Measurements from ENCODE around the gene PCDH15. TPM values are rescaled to one million over a fixed set of nuclear protein-coding genes. Genes with fewer than 3 reads are reported as not detected.

The PCDH15 gene
- total RNA-seq, 1 experiment from 2014 or later, result 0.61 TPM

GRCh38 chr10:54681136-54681535, 119.9 kb downstream of the PCDH15 start:
- no peaks in the 10 kb centered on the region for H3K79me1 ChIP-seq (ENCODE audit: insufficient read depth, low read depth, low read length, poor library complexity, severe bottlenecking)
- no peaks in the 10 kb centered on the region for H3K4me1 ChIP-seq (ENCODE audit: insufficient read depth, low read length)
- no peak overlapping the region for H3K23ac ChIP-seq (ENCODE audit: insufficient read length, low read depth, low read length)
- no peak overlapping the region for H3K4ac ChIP-seq (ENCODE audit: low read depth, low read length)
- no peaks in the 10 kb centered on the region for H3K36me3 Mint-ChIP-seq (ENCODE audit: insufficient read depth in 1 of 3, low read depth in 3 of 3)
- H3K27ac ChIP-seq (ENCODE audit: insufficient read length, low read depth, low read length), result no peak overlapping the region
- TF ChIP-seq CTCF (conservative IDR thresholded peaks at IDR 0.05), result no peak
- H4K91ac ChIP-seq (ENCODE audit: insufficient read length, low read depth, low read length), result no peak overlapping the region
- DNase-seq, result no peak
- WGBS (ENCODE audit: extremely low coverage, insufficient read length, low lambda C conversion rate), result no CpG with 5 or more reads among the region's 2 CpGs
- no peaks in the 10 kb centered on the region for H3K27me3 ChIP-seq (ENCODE audit: insufficient read depth, low read length)
- no peak overlapping the region for H2BK5ac ChIP-seq (ENCODE audit: insufficient read length, low read length)
- H3T11ph ChIP-seq (ENCODE audit: low read length), result no peak overlapping the region
- H3K9me3 ChIP-seq (ENCODE audit: control insufficient read depth, low read depth, low read length), result no peaks in the 10 kb centered on the region
- no peak overlapping the region for H3K9ac ChIP-seq (ENCODE audit: extremely low read depth, insufficient read length, low read length)
- no peak overlapping the region for H2BK120ac ChIP-seq (ENCODE audit: low read depth, low read length, poor library complexity, severe bottlenecking)
- no peak overlapping the region for H3K56ac ChIP-seq (ENCODE audit: insufficient read length, low read depth, low read length)
- no peak overlapping the region for H4K5ac ChIP-seq (ENCODE audit: insufficient read length, low read depth, low read length)
- no peak overlapping the region for H3K18ac ChIP-seq (ENCODE audit: insufficient read length, low read depth, low read length)
- no peaks in the 10 kb centered on the region for H3K79me2 ChIP-seq (ENCODE audit: insufficient read depth, low read length)
- no peak overlapping the region for H3K27ac Mint-ChIP-seq
- no peak overlapping the region for H2AFZ ChIP-seq (ENCODE audit: low read length)
- H2BK15ac ChIP-seq (ENCODE audit: low read depth, low read length), result no peak overlapping the region
- H2BK20ac ChIP-seq (ENCODE audit: low read depth, low read length, poor library complexity, severe bottlenecking), result no peak overlapping the region
- no peak overlapping the region for H2AK5ac ChIP-seq (ENCODE audit: insufficient read length, low read length)
- no peaks in the 10 kb centered on the region for H3K27me3 Mint-ChIP-seq (ENCODE audit: low read depth)
- H3K4me1 Mint-ChIP-seq, result peaks cover 5 to 7% of the 10 kb centered on the region in 2 experiments
- no peak overlapping the region for H2BK12ac ChIP-seq (ENCODE audit: insufficient read length, low read depth, low read length)
- H3K23me2 ChIP-seq (ENCODE audit: insufficient read length, low read depth, low read length, poor library complexity, severe bottlenecking), result no peaks in the 10 kb centered on the region
- no peak overlapping the region for H3K4me2 ChIP-seq (ENCODE audit: insufficient read depth, insufficient read length, low read length)
- H3K14ac ChIP-seq (ENCODE audit: insufficient read depth, low read length), result no peak overlapping the region
- no peak overlapping the region for H4K8ac ChIP-seq (replicated peaks; ENCODE audit: insufficient read length, low read depth, low read length)
- no peaks in the 10 kb centered on the region for H3K9me3 Mint-ChIP-seq
- H4K20me1 ChIP-seq (ENCODE audit: control insufficient read depth, insufficient read depth, insufficient read length), result no peaks in the 10 kb centered on the region
- no peak overlapping the region for H3K4me3 Mint-ChIP-seq

Data from H9 (cell line).